Measurements from ENCODE around the gene DGKA.

The DGKA gene

DNA sequence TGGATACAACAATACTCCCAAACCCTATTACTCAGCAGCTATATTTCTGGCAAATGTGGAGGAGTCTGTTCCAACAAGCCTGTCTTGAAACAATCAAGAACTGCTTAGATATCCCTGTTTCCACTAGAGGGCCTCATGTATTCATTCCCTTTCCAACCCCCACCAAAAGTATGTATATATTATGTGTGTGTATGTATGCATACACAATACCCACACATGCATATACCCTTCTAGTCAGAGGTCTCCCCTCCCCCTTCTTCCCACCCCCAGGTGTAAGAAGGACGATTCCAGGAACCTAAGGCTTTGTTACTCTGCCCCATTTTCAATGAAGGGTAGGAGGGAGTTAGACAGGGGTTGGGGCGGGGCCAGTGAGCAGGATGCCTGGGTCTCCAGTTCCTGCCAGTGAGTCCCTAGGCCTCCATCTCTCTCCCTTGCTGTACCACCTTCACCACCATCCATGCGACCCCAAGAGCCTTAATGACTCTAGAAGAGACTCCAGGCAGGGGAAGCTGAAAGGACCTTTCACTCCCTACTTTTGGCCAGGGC lies at the start of gene DGKA:
DGKA (plus strand) TSS at position 392 of the 546 bp plus-strand sequence. CDS start 5,342 bp downstream, outside the sequence.
- TF ChIP-seq, protein P1, sequence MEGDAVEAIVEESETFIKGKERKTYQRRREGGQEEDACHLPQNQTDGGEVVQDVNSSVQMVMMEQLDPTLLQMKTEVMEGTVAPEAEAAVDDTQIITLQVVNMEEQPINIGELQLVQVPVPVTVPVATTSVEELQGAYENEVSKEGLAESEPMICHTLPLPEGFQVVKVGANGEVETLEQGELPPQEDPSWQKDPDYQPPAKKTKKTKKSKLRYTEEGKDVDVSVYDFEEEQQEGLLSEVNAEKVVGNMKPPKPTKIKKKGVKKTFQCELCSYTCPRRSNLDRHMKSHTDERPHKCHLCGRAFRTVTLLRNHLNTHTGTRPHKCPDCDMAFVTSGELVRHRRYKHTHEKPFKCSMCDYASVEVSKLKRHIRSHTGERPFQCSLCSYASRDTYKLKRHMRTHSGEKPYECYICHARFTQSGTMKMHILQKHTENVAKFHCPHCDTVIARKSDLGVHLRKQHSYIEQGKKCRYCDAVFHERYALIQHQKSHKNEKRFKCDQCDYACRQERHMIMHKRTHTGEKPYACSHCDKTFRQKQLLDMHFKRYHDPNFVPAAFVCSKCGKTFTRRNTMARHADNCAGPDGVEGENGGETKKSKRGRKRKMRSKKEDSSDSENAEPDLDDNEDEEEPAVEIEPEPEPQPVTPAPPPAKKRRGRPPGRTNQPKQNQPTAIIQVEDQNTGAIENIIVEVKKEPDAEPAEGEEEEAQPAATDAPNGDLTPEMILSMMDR (conservative IDR thresholded peaks at IDR 0.05; ENCODE audit: low read depth, low read length) = peak; percentile 66
- H3K4me3 ChIP-seq (ENCODE audit: low read depth, low read length) = peak within 1 kb of the TSS; percentile 78
- DNase-seq (ENCODE audit: low read depth) = peak; percentile 83

DNA sequence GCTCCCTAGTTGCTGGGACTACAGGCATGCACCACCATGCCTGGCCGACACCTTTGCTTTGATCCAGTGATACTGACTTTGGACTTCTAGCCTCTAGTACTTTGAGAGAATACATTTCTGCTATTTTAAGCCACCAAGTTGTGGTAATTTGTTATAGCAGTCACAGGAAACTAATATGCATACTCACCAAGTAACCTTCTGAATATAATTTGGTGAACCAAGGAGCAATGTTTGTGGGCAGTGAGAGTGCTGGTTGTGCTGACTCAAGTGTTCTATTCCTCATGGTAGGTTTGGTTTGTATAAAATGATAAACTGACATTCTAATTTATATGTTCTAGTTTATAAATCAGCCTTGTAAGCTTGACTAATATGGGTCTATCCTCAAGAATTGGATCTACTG lies 45.8 kb upstream of the DGKA start:
- H3K4me3 ChIP-seq (ENCODE audit: low read depth, low read length) = no peak overlapping the region
- DNase-seq (ENCODE audit: low read depth) = no peak
- TF ChIP-seq, protein P1 (conservative IDR thresholded peaks at IDR 0.05; ENCODE audit: low read depth, low read length) = no peak

DNA sequence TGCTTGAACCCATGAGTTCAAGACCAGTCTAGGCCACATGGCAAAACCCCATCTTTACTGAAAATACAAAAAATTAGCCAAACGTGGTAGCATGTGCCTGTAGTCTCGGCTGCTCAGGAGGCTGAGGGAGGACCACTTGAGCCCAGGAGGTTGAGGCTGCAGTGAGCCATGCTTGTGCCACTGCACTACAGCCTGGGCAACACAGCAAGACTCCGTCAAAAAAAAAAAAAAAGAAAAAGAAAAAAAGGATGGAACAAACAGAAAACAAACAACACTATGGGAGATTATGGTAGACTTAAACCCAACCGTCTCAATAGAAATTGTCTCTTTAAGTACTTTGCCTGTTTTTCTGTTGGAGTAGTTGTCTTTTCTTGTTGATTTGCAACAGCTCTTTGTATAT lies 39.7 kb upstream of the DGKA start:
- TF ChIP-seq, protein P1 (conservative IDR thresholded peaks at IDR 0.05; ENCODE audit: low read depth, low read length) = no peak
- DNase-seq (ENCODE audit: low read depth) = no peak
- H3K4me3 ChIP-seq (ENCODE audit: low read depth, low read length) = no peak overlapping the region

DNA sequence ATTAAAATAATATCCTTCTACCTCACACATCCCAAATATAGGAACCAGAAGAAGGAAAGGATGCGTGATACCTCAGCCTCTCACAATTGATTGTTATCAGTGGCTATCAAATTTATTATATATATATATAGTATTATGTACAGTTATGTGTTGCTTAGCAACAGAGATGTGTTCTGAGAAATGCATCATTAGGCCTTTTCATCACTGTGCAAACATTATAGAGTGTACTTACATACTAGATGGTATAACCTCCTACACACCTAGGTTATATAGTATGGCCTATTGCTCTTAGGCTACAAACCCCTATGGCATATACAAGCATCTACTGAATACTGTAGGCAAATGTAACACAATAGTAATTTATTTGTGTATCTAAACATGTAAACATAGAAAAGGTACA lies 37.2 kb upstream of the DGKA start:
- no peak overlapping the region for H3K4me3 ChIP-seq (ENCODE audit: low read depth, low read length)
- TF ChIP-seq, protein P1 (conservative IDR thresholded peaks at IDR 0.05; ENCODE audit: low read depth, low read length) = no peak
- no peak for DNase-seq (ENCODE audit: low read depth)

DNA sequence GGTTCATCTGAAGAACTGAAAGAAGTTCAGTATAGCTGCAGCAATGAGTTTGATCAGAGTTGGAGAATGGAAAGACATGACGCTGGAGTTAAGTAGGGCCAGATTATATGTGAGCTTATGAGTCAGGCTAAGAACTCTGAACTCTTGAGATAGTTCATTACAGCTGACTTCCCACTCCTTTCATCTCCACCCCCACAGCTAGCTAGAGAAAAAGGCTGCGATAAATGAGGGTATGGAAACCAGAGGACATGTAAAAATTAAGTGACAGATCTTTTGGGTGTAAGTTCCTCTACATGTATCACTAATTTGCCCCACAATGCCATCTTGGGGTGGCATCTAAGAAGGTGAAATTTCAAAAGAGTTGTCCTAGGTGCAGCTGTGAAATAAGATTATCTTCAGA lies 31.9 kb upstream of the DGKA start:
- H3K4me3 ChIP-seq (ENCODE audit: low read depth, low read length) = no peak overlapping the region
- peak; percentile 75 for DNase-seq (ENCODE audit: low read depth)
- TF ChIP-seq, protein P1 (conservative IDR thresholded peaks at IDR 0.05; ENCODE audit: low read depth, low read length) = no peak

DNA sequence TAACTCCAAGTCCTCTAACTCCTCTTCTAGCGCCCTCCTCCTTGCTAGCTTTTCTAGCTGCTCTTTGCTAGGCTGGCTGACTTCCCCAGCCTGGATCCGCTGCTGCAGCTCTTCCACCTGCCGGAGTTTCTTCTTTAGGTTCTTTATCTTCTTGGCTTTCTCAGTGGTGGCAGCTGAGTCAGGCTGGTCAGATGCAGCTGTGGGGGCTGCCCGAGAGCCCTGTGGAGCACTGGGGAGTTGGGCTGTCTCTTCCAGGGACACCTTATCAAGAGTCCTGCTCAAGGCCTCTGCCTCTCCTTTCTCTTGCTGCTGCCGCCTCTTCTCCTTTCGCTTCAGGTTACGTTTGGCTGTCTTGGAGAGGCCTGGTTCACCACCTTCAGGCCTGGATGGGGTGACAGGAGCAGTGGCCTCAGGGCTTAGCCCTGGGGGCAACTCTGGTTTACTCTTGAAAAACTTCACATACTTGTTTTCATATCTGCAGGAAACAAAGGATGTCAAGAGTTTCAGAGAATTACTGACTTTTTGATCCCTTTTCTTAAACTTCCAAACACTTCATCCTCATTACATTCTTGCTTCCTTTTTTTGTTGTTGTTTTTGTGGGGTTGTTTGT lies 29.0 kb upstream of the DGKA start:
- no peak overlapping the region for H3K4me3 ChIP-seq (ENCODE audit: low read depth, low read length)
- TF ChIP-seq, protein P1 (conservative IDR thresholded peaks at IDR 0.05; ENCODE audit: low read depth, low read length) = no peak
- no peak for DNase-seq (ENCODE audit: low read depth)

DNA sequence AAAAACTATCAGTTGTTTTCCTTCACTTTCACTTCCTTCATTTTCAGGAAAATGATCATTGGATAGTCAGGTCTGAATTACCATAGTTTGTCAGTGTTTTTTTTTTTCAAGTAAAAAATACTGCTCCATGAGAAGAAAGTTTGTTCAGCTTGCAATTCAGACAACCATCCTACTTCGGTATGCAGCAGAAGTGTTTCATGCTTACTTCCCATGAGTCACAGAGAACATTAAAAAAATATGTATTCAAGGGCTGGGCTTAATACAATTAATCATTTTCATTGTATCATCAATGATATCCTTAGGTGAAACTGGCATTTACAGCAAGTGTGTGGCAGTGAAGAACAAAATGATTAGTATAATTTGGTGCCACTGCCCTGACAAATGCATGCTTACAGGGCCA lies 24.9 kb upstream of the DGKA start:
- H3K4me3 ChIP-seq (ENCODE audit: low read depth, low read length) = no peak overlapping the region
- TF ChIP-seq, protein P1 (conservative IDR thresholded peaks at IDR 0.05; ENCODE audit: low read depth, low read length) = no peak
- peak; percentile 66 for DNase-seq (ENCODE audit: low read depth)

Data from choroid plexus epithelial cell (primary cell).